ENCODE data around the gene ABCC2. TPM values are rescaled to one million over a fixed set of nuclear protein-coding genes. Genes with fewer than 3 reads are reported as not detected.

The ABCC2 gene
- total RNA-seq, 4 donors from 2014 or later = 9.9 to 156 (median 64.6) TPM

GRCh38 chr10:99766302-99766681, 16.1 kb upstream of the ABCC2 start:
- no peaks in the 10 kb centered on the region for H3K36me3 ChIP-seq
- DNase-seq = no peak
- TF ChIP-seq CTCF (IDR thresholded peaks at IDR 0.05) = no peak
- TF ChIP-seq POLR2A (IDR thresholded peaks at IDR 0.05) = no peak

GRCh38 chr10:99767901-99768300, 14.5 kb upstream of the ABCC2 start:
- H3K4me3 ChIP-seq = no peak overlapping the region
- no peaks in the 10 kb centered on the region for H3K4me1 ChIP-seq
- H3K9me3 ChIP-seq = no peaks in the 10 kb centered on the region
- H3K27me3 ChIP-seq = no peaks in the 10 kb centered on the region
- no peaks in the 10 kb centered on the region for H3K36me3 ChIP-seq
- TF ChIP-seq POLR2A (IDR thresholded peaks at IDR 0.05) = no peak
- no peak for DNase-seq
- H3K27ac ChIP-seq = no peak overlapping the region

More at GRCh38 chr10:99766302-99766681, 16.1 kb upstream of the ABCC2 start:
- Histone ChIP-seq H3K9me3 (no peaks in the 10 kb centered on the region), H3K4me3 (no peak overlapping the region), H3K27me3 (no peaks in the 10 kb centered on the region), H3K4me1 (no peaks in the 10 kb centered on the region), H3K27ac (no peak overlapping the region)

- H3K4me1 ChIP-seq = no peaks in the 10 kb centered on the region
- DNase-seq = no peak
- H3K9me3 ChIP-seq = no peaks in the 10 kb centered on the region
- H3K27ac ChIP-seq = no peak overlapping the region
- TF ChIP-seq CTCF (IDR thresholded peaks at IDR 0.05) = no peak
- TF ChIP-seq POLR2A (IDR thresholded peaks at IDR 0.05) = no peak
- no peaks in the 10 kb centered on the region for H3K27me3 ChIP-seq
- H3K4me3 ChIP-seq = no peak overlapping the region
- H3K36me3 ChIP-seq = no peaks in the 10 kb centered on the region
Measured at GRCh38 chr10:99768556-99768955, 13.9 kb upstream of the ABCC2 start.

- H3K27me3 ChIP-seq = no peaks in the 10 kb centered on the region
- no peak overlapping the region for H3K4me3 ChIP-seq
- no peak for TF ChIP-seq POLR2A (IDR thresholded peaks at IDR 0.05)
- TF ChIP-seq CTCF (IDR thresholded peaks at IDR 0.05) = no peak
- H3K27ac ChIP-seq = peak overlapping the region in 2 of 4 donors; percentile 15 to 32
- no peaks in the 10 kb centered on the region for H3K36me3 ChIP-seq
- no peaks in the 10 kb centered on the region for H3K4me1 ChIP-seq
- H3K9me3 ChIP-seq = no peaks in the 10 kb centered on the region
- no peak for DNase-seq
Measured at GRCh38 chr10:99769706-99770105, 12.7 kb upstream of the ABCC2 start.

GRCh38 chr10:99770408-99771045, 11.9 kb upstream of the ABCC2 start:
- Histone ChIP-seq H3K4me3 (no peak overlapping the region), H3K4me1 (no peaks in the 10 kb centered on the region), H3K36me3 (no peaks in the 10 kb centered on the region), H3K9me3 (no peaks in the 10 kb centered on the region), H3K27ac (peak overlapping the region in 3 of 4 donors; percentile 15 to 63 (median 32)), H3K27me3 (no peaks in the 10 kb centered on the region)
- no peak for DNase-seq
- TF ChIP-seq POLR2A (IDR thresholded peaks at IDR 0.05) = no peak
- TF ChIP-seq CTCF (IDR thresholded peaks at IDR 0.05) = no peak

GRCh38 chr10:99775850-99776249, 6.6 kb upstream of the ABCC2 start:
- no peak for DNase-seq
- Histone ChIP-seq H3K4me3 (no peak overlapping the region), H3K27me3 (no peaks in the 10 kb centered on the region), H3K9me3 (no peaks in the 10 kb centered on the region), H3K36me3 (no peaks in the 10 kb centered on the region), H3K4me1 (peaks cover 0 to 7% (median 3%) of the 10 kb centered on the region in 4 donors), H3K27ac (peak overlapping the region in 2 of 4 donors; percentile 0 to 24)
- TF ChIP-seq POLR2A (IDR thresholded peaks at IDR 0.05) (no peak), CTCF (IDR thresholded peaks at IDR 0.05) (no peak)
